Esophagus squamous epithelium (tissue), 4 donors: ENCODE measurements around the gene SMIM26.

Source experiments
- CTCF ChIP-seq, 6 experiments: fragments of 450-650 bp in 4 of 6; fragments of 200-600 bp in 2 of 6; sonication (generic) in 2 of 6; IDR thresholded peaks; one replicate each; pipeline ENCODE4 v1.5.1; 2016 to 2019; ENCODE audit warnings: antibody characterized with exemption in 6 of 6, mild to moderate bottlenecking in 4 of 6, moderate library complexity in 4 of 6
- POLR2A ChIP-seq, 4 donors: fragments of 450-650 bp; IDR thresholded peaks; one replicate each; pipeline ENCODE4 v1.6.1; 2017; ENCODE audit warnings: antibody characterized with exemption in 4 of 4, mild to moderate bottlenecking in 4 of 4, moderate library complexity in 3 of 4

GRCh38 chr20:18533491-18533890, 33.7 kb upstream of the SMIM26 start:
- TF ChIP-seq CTCF (IDR thresholded peaks at IDR 0.05), result no peak
- TF ChIP-seq POLR2A (IDR thresholded peaks at IDR 0.05), result no peak
